Ovary (tissue), 9 donors: Measurements from ENCODE around the gene GPR156. TPM values are rescaled to one million over a fixed set of nuclear protein-coding genes. Genes with fewer than 3 reads are reported as not detected.

Experiments used
- DNase-seq, 5 donors: peaks; one replicate each; pipeline ENCODE4 v3.0.0-alpha.2; 2019 to 2020
- H3K27ac ChIP-seq, 2 donors: fragments of 200-600 bp; one replicate each; pipeline versions ENCODE4 v1.5.1 to v1.8.0; 2019 to 2022
- H3K27me3 ChIP-seq: fragments of 200-600 bp; one replicate; pipeline ENCODE4 v1.8.0; 2022
- H3K36me3 ChIP-seq: fragments of 200-600 bp; sonication (generic); one replicate; pipeline ENCODE4 v1.5.1; 2019
- H3K4me1 ChIP-seq: one replicate; pipeline ENCODE4 v1.8.1; 2013; ENCODE audit warnings: mild to moderate bottlenecking, moderate library complexity; ENCODE audit not compliant: insufficient read depth
- H3K4me3 ChIP-seq: fragments of 200-600 bp; sonication (generic); one replicate; pipeline ENCODE4 v1.5.1; 2017
- H3K9me3 ChIP-seq, 2 donors: fragments of 200-600 bp in 1 of 2; sonication (generic) in 1 of 2; one replicate each; pipeline versions ENCODE4 v1.5.1 to v1.8.1; 2013 to 2019; ENCODE audit warnings: mild to moderate bottlenecking in 1 of 2, moderate library complexity in 1 of 2
- CTCF ChIP-seq, 3 donors: fragments of 450-650 bp in 2 of 3; fragments of 200-600 bp in 1 of 3; IDR thresholded peaks; one replicate each; pipeline versions ENCODE4 v1.5.1 to v1.8.0; 2016 to 2022; ENCODE audit warnings: antibody characterized with exemption in 3 of 3, mild to moderate bottlenecking in 1 of 3
- EP300 ChIP-seq: sonication (generic); formaldehyde crosslinking; IDR thresholded peaks from one replicate; pipeline ENCODE4 v1.6.1; 2017; ENCODE audit warnings: antibody characterized with exemption
- POLR2A ChIP-seq: fragments of 450-650 bp; IDR thresholded peaks from one replicate; pipeline ENCODE4 v1.6.1; 2017; ENCODE audit warnings: antibody characterized with exemption, mild to moderate bottlenecking, moderate library complexity
- WGBS, 3 donors: extraction: QIAGEN DNeasy Blood & Tissue Kit in 1 of 3; methylation state at CpG; one replicate each; pipeline versions ENCODE4 v1.1.5 to v1.1.7; 2013 to 2017; 5-methylcytosine and 5-hydroxymethylcytosine counted together
- intact Hi-C, 4 donors: fragments of 100-400 bp; cut with DNase I; formaldehyde crosslinking; loops; one replicate each; pipeline versions ENCODE4 v1.11.0 to v1.15.1; 2022 to 2023
- polyA plus RNA-seq, 2 donors: library from polyadenylated mRNA; stranded (reverse); fragments of 200-250 nt in 1 of 2; fragments of 350-450 nt in 1 of 2; fragmentation: Illumina TruSeq in 1 of 2; extraction: RNeasy Lipid Tissue Mini Kit (QIAGEN cat#74804) in 1 of 2; gene quantifications; one replicate each; pipeline ENCODE4 v1.2.3, GENCODE V29; 2013 to 2014
- total RNA-seq, 7 donors: library from RNA; depleted of rRNA in 2 of 7; stranded (reverse); fragments of >200 nt in 2 of 7; fragmentation: NEBNext Ultra II Directional in 3 of 7; extraction: Animal tissue kit (Norgen Biotek cat#: 25700) in 3 of 7; gene quantifications; one replicate each; pipeline versions ENCODE4 v1.1.0 to v1.2.4, GENCODE V29; 2016 to 2023
- donor health status: DM: no; HTN: no; CAD: no; lungs with moderate emphysema.
- donor health status: DM: no; HTN: no; CAD: no.
- donor health status: Bipolar disorder and iron deficiency.
- donor health status: DM: yes; HTN: yes; CAD: no.
- donor health status: DM: no; HTN: no; CAD: no.
- donor health status: DM: yes; HTN: yes; CAD: no.

The GPR156 gene
- total and polyA plus RNA-seq, 9 donors, result 0.24 to 3.5 (median 1.4) TPM

DNA sequence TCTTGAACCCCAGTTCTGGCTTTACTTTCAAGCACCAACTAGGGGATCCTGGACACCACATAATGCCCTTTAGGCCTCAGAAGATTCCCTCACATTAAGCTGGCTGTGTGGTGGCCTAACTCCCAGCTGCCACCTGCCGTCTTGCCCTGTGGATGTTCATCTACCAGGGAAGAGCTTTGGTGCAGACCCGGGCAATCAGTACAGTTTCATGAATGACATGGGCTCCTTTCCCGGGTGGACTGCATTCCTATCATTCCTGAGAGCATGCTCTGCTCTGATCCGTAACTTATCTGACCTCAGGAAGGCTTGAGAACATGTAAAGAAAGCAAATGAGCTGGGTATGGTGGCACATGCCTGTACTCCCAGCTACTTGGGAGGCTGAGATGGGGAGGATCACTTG lies 140.8 kb downstream of the GPR156 start:
- no peaks in the 10 kb centered on the region for H3K9me3 ChIP-seq
- DNase-seq, result no peak
- no peaks in the 10 kb centered on the region for H3K36me3 ChIP-seq
- H3K4me3 ChIP-seq, result no peak overlapping the region
- H3K4me1 ChIP-seq, result no peaks in the 10 kb centered on the region
- intact Hi-C loops, result no loop called here
- no peak for TF ChIP-seq POLR2A
- TF ChIP-seq EP300, result no peak
- TF ChIP-seq CTCF (IDR thresholded peaks at IDR 0.05), result no peak
- no peak overlapping the region for H3K27ac ChIP-seq
- WGBS, 3 donors, result 28 to 35% (median 34%) methylated on average over 4 of the region's 4 CpGs
- H3K27me3 ChIP-seq, result no peaks in the 10 kb centered on the region

GRCh38 chr3:120143676-120144075 lies 141.3 kb downstream of the GPR156 start:
- H3K9me3 ChIP-seq, result no peaks in the 10 kb centered on the region
- DNase-seq, result no peak
- H3K36me3 ChIP-seq, result no peaks in the 10 kb centered on the region
- H3K27me3 ChIP-seq, result no peaks in the 10 kb centered on the region
- H3K4me1 ChIP-seq, result no peaks in the 10 kb centered on the region
- H3K4me3 ChIP-seq, result no peak overlapping the region
- H3K27ac ChIP-seq, result no peak overlapping the region
- TF ChIP-seq CTCF (IDR thresholded peaks at IDR 0.05) (no peak), EP300 (no peak), POLR2A (no peak)
- 86 to 95% (median 92%) methylated on average over 2 of the region's 2 CpGs for WGBS, 3 donors
- intact Hi-C loops, result no loop called here

GRCh38 chr3:120142236-120142635 lies 142.8 kb downstream of the GPR156 start:
- H3K9me3 ChIP-seq, result no peaks in the 10 kb centered on the region
- H3K36me3 ChIP-seq, result no peaks in the 10 kb centered on the region
- 82 to 93% (median 92%) methylated on average over 4 of the region's 4 CpGs for WGBS, 3 donors
- no peaks in the 10 kb centered on the region for H3K4me1 ChIP-seq
- intact Hi-C loops, result no loop called here
- no peak for DNase-seq
- no peak for TF ChIP-seq CTCF (IDR thresholded peaks at IDR 0.05)
- TF ChIP-seq POLR2A, result no peak
- TF ChIP-seq EP300, result no peak
- H3K27me3 ChIP-seq, result no peaks in the 10 kb centered on the region
- H3K4me3 ChIP-seq, result no peak overlapping the region
- no peak overlapping the region for H3K27ac ChIP-seq

GRCh38 chr3:120140098-120140742 lies 144.8 kb downstream of the GPR156 start:
- intact Hi-C loops, result no loop called here
- Histone ChIP-seq H3K4me1 (no peaks in the 10 kb centered on the region), H3K9me3 (no peaks in the 10 kb centered on the region), H3K27ac (no peak overlapping the region), H3K36me3 (no peaks in the 10 kb centered on the region), H3K4me3 (no peak overlapping the region), H3K27me3 (no peaks in the 10 kb centered on the region)
- TF ChIP-seq CTCF (IDR thresholded peaks at IDR 0.05) (no peak), POLR2A (no peak), EP300 (no peak)
- DNase-seq, result no peak
- WGBS, 3 donors, result 96 to 98% (median 97%) methylated on average over 52 of the region's 52 CpGs
